ENCODE data around the gene PLCH2. TPM values are rescaled to one million over a fixed set of nuclear protein-coding genes. Genes with fewer than 3 reads are reported as not detected.

Gene PLCH2
- total and polyA plus RNA-seq, 9 of the 15 experiments (the other 6 are each of a cell fraction or from before 2014, with no cell fraction given) = 0.16 TPM; not detected in 8

DNA sequence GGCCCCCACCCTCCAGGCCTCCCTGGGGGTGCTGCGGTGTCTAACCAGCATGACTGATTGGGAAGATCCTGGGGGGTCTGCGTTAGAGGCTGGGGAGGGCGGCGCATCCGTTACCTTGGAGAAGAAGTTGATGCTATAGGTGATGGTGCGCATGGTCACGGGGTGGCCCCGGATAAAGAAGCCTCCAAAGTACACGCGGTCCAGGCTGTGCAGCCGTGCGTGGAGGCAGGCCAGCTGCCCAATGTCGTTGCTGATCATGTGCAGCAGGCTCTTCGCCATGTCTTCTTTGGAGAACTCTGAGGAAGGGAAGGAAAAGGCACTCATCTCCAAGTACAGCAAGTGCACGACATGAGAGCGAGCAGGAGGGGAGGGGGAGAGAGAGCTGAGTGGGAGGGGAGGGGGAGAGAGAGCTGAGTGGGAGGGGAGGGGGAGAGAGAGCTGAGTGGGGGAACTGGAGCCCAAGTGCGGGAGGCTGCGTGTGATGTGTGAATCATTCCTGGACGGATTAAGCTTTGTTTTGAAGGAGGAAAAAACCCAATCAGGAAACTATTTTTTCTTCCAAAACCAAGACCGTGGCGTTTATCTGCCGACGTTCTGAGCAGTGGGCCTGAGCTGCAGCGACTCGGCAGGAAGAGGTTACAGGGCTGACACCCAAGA lies 43.1 kb downstream of the PLCH2 start:
- Histone ChIP-seq H4K20me1 (replicated peaks; ENCODE audit: control insufficient read depth, insufficient read depth, low read length) (peaks cover 22% of the 10 kb centered on the region), H3K4me3 (no peak overlapping the region), H3K9me1 (ENCODE audit: control insufficient read depth, insufficient read depth, low read length) (peaks cover 10% of the 10 kb centered on the region), H3K27me3 (ENCODE audit: control insufficient read depth in 2 of 2, insufficient read depth in 2 of 2, low read length in 2 of 2) (no peaks in the 10 kb centered on the region), H3K4me1 (replicated peaks in 1 of 2; ENCODE audit: control insufficient read depth in 2 of 2, insufficient read depth in 2 of 2, low read length in 2 of 2) (peaks cover 7 to 34% of the 10 kb centered on the region in 2 experiments; a peak in 4 of 5 replicates), H2AFZ (ENCODE audit: low read depth, low read length) (no peak overlapping the region), H3K36me3 (ENCODE audit: control insufficient read depth, insufficient read depth, low read length) (peaks cover 98% of the 10 kb centered on the region), H3K27ac (ENCODE audit: extremely low read depth, low read depth, low read length) (no peak overlapping the region), H3K79me2 (ENCODE audit: control insufficient read depth, insufficient read depth, low read length) (peaks cover 27% of the 10 kb centered on the region), H3K9me3 (replicated peaks; ENCODE audit: control insufficient read depth, insufficient read depth, low read depth, low read length) (no peaks in the 10 kb centered on the region), H3K4me2 (ENCODE audit: insufficient read depth, low read length) (no peak overlapping the region), H3K9ac (ENCODE audit: insufficient read depth in 1 of 2, low read depth in 2 of 2, low read length in 2 of 2) (no peak overlapping the region)
- WGBS (ENCODE audit: insufficient coverage, low coverage, missing lambda C conversion rate) = 91% methylated on average over 21 of the region's 25 CpGs
- TF ChIP-seq BCOR (IDR thresholded peaks at IDR 0.05) = no peak
- no peak for TF ChIP-seq NFE2 (IDR thresholded peaks at IDR 0.05; ENCODE audit: low read depth)
- no peak for TF ChIP-seq ZNF3 (CRISPR knock-in tag; IDR thresholded peaks at IDR 0.05)
- TF ChIP-seq, protein P1, sequence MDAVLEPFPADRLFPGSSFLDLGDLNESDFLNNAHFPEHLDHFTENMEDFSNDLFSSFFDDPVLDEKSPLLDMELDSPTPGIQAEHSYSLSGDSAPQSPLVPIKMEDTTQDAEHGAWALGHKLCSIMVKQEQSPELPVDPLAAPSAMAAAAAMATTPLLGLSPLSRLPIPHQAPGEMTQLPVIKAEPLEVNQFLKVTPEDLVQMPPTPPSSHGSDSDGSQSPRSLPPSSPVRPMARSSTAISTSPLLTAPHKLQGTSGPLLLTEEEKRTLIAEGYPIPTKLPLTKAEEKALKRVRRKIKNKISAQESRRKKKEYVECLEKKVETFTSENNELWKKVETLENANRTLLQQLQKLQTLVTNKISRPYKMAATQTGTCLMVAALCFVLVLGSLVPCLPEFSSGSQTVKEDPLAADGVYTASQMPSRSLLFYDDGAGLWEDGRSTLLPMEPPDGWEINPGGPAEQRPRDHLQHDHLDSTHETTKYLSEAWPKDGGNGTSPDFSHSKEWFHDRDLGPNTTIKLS (IDR thresholded peaks at IDR 0.05; ENCODE audit: borderline replicate concordance, low read depth) = no peak
- TF ChIP-seq, protein P2, sequence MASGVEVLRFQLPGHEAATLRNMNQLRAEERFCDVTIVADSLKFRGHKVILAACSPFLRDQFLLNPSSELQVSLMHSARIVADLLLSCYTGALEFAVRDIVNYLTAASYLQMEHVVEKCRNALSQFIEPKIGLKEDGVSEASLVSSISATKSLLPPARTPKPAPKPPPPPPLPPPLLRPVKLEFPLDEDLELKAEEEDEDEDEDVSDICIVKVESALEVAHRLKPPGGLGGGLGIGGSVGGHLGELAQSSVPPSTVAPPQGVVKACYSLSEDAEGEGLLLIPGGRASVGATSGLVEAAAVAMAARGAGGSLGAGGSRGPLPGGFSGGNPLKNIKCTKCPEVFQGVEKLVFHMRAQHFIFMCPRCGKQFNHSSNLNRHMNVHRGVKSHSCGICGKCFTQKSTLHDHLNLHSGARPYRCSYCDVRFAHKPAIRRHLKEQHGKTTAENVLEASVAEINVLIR (CRISPR knock-in tag; IDR thresholded peaks at IDR 0.05) = no peak
- intact Hi-C loops (cut with micrococcal nuclease) = no loop called here
- ChIA-PET POLR2A (interaction anchor here (1.3 kb wide), 2 partner anchors 9 to 30 kb away, joined by 4 to 5 read pairs; no protein-coding TSS in a partner anchor), CTCF (ENCODE audit: low intra/inter-chr PET ratio) (no interaction called here)
- in situ Hi-C loops (cut with MboI) = no loop called here
- DNase-seq (ENCODE audit: extremely low read depth in 1 of 4, low spot score in 3 of 4) (no peak), ATAC-seq (no peak), FAIRE-seq (no peak)
- BruUV-seq (replicated peaks) = no TSS peak
